T-helper 17 cell (primary cell): Measurements from ENCODE around the gene MLLT6. TPM values are rescaled to one million over a fixed set of nuclear protein-coding genes. Genes with fewer than 3 reads are reported as not detected.

ENCODE experiments used
- ATAC-seq: fragments of 150-1000 bp; cut with Tn5 transposase; 2 replicates; pipeline ENCODE4 v1.10.0; 2021; ENCODE audit warnings: mild to moderate bottlenecking, moderate library complexity
- DNase-seq, 3 donors: peaks; one replicate each; pipeline versions ENCODE4 v3.0.0 to v3.0.0-alpha.2; 2020 to 2021
- H3K9me3 ChIP-seq: one replicate; pipeline ENCODE4 v1.7.0; 2013; ENCODE audit warnings: low read length, mild to moderate bottlenecking; ENCODE audit not compliant: control insufficient read depth, poor library complexity, severe bottlenecking
- H3K27ac Mint-ChIP-seq: one replicate; pipeline ENCODE4 v1.8.0; 2022; ENCODE audit warnings: mild to moderate bottlenecking, moderate library complexity, mixed read lengths
- H3K27me3 Mint-ChIP-seq: one replicate; pipeline ENCODE4 v1.8.0; 2022; ENCODE audit warnings: mixed read lengths
- H3K36me3 Mint-ChIP-seq: one replicate; pipeline ENCODE4 v1.8.0; 2022; ENCODE audit warnings: low read depth, mixed read lengths
- H3K4me1 Mint-ChIP-seq: one replicate; pipeline ENCODE4 v1.8.0; 2022; ENCODE audit warnings: mild to moderate bottlenecking, mixed read lengths
- H3K4me3 Mint-ChIP-seq: one replicate; pipeline ENCODE4 v1.8.0; 2022; ENCODE audit warnings: mild to moderate bottlenecking, moderate library complexity, mixed read lengths
- total RNA-seq, 4 donors: library from RNA in 2 of 4; stranded (reverse) in 2 of 4; gene quantifications; one replicate each; pipeline ENCODE4 v1.2.3 and lab custom pipeline; 2022 to 2026

MLLT6 gene
- total RNA-seq, 2 donors from 2014 or later: 304 to 334 TPM

DNA sequence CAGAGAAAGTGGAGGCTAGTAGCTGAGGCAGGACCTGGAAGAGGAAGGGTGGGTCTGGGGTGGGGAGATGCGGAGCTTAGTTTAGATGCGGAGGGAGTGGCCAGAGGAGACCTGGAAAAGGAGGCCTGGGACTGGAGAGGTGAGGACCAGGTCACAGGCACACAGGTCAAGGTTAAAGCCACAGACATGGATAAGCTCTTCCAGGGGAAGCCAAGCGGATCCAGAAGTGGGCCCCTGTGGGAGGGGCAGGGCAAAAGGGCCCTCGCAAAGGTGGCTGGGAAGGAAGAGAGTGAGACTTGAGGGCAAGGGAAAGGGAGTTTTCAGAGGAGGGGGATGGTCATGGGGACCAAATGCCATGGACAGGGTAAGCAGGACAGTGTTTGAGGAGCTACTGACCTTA, 13.9 kb upstream of the MLLT6 start:
- Mint-ChIP-seq H3K36me3 (peaks cover 2% of the 10 kb centered on the region), H3K27ac (peak overlapping the region; percentile 86), H3K4me3 (no peak overlapping the region), H3K27me3 (peaks cover 17% of the 10 kb centered on the region), H3K4me1 (peaks cover 3% of the 10 kb centered on the region)
- no peak for DNase-seq
- no peak for ATAC-seq
- no peaks in the 10 kb centered on the region for H3K9me3 ChIP-seq

GRCh38 chr17:38693700-38694329, 11.3 kb upstream of the MLLT6 start:
- no peak for ATAC-seq
- Mint-ChIP-seq H3K4me1 (peaks cover 15% of the 10 kb centered on the region), H3K27ac (peak overlapping the region; percentile 76), H3K27me3 (peaks cover 9% of the 10 kb centered on the region), H3K36me3 (peaks cover 2% of the 10 kb centered on the region), H3K4me3 (no peak overlapping the region)
- no peaks in the 10 kb centered on the region for H3K9me3 ChIP-seq
- DNase-seq: no peak

DNA sequence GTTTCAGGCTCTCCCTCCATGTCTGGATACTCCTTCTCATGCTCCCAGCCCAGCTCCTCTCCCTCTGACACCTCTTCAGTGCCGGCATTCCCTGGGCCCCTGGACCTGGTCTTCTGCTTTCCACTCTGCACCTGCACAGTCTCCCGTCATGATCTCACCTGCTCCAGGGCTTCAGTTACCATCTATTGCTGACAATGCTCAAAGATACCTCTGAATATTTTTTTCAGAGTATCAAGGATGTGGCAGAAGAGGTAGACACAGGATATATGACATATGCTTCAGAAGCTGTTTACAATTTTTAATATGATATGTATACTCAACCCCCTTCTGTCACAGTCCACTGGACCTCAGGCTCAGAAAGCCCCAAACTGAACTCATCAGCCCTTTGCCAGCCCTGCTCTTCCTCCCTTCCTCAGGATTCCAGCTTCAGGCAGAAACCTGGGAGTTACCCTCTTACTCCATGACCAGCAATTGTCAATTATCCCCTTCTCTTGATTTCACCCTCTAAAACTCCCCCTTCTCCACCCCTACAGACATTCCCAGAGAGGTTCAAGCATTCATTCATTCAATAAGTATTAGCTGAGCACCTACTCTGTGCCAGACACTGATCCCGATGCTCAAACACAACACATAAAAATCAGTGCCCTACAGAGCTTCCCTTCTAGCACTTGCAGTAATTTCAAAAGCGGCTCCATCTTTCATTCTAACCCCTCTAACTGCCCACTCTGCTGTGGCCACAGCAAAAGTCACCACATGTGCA, 7.8 kb upstream of the MLLT6 start:
- DNase-seq: no peak
- H3K9me3 ChIP-seq: no peaks in the 10 kb centered on the region
- peaks cover 4% of the 10 kb centered on the region for H3K36me3 Mint-ChIP-seq
- peak overlapping the region; percentile 71 for H3K4me3 Mint-ChIP-seq
- H3K27me3 Mint-ChIP-seq: no peaks in the 10 kb centered on the region
- H3K4me1 Mint-ChIP-seq: peaks cover 33% of the 10 kb centered on the region
- ATAC-seq: no peak
- peak overlapping the region; percentile 97 for H3K27ac Mint-ChIP-seq

GRCh38 chr17:38698760-38699159, 6.3 kb upstream of the MLLT6 start:
- ATAC-seq (no peak), DNase-seq (no peak)
- no peaks in the 10 kb centered on the region for H3K9me3 ChIP-seq
- peaks cover 36% of the 10 kb centered on the region for H3K4me1 Mint-ChIP-seq
- no peaks in the 10 kb centered on the region for H3K27me3 Mint-ChIP-seq
- H3K36me3 Mint-ChIP-seq: peaks cover 2% of the 10 kb centered on the region
- H3K4me3 Mint-ChIP-seq: no peak overlapping the region
- peak overlapping the region; percentile 48 for H3K27ac Mint-ChIP-seq

DNA sequence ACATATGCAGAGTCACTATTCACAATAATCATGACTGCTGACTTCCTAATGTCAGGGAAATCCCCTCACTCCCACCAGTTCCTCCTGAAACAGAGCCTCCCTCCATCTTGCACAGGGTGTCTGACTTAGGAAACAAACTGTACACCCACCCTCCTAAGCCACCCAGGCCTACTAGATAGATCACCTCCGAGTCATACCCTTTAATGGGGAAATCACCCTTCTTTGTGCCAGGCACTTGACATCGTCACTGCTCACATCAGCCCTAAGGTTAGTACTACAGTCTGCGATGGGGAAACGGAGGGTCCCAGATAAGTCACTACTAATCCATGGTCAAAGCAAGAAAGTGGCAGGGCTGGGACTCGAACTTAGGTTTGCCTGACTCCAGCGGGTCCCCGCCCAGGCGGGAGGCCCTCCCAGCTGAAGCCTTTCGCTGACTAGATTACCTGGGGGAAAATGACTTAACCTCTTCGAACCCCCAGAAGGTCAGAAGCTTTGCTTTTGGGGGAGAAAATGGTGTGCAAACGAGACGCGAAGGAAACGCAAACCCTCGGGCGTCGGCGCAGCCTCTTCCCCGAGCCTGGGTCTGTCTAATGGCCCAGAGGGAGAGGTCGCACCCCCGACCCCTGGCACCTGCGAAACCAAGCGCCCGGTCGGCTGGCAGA, 3.4 kb upstream of the MLLT6 start:
- ATAC-seq (peak; percentile 65), DNase-seq (peak; percentile 33 to 61 (median 57))
- H3K4me1 Mint-ChIP-seq: peaks cover 48% of the 10 kb centered on the region
- H3K4me3 Mint-ChIP-seq: peak overlapping the region; percentile 88
- peaks cover 2% of the 10 kb centered on the region for H3K36me3 Mint-ChIP-seq
- peak overlapping the region; percentile 97 for H3K27ac Mint-ChIP-seq
- no peaks in the 10 kb centered on the region for H3K9me3 ChIP-seq
- no peaks in the 10 kb centered on the region for H3K27me3 Mint-ChIP-seq

GRCh38 chr17:38702166-38702915, 2.7 kb upstream of the MLLT6 start:
- H3K27ac Mint-ChIP-seq: peak overlapping the region; percentile 97

DNA sequence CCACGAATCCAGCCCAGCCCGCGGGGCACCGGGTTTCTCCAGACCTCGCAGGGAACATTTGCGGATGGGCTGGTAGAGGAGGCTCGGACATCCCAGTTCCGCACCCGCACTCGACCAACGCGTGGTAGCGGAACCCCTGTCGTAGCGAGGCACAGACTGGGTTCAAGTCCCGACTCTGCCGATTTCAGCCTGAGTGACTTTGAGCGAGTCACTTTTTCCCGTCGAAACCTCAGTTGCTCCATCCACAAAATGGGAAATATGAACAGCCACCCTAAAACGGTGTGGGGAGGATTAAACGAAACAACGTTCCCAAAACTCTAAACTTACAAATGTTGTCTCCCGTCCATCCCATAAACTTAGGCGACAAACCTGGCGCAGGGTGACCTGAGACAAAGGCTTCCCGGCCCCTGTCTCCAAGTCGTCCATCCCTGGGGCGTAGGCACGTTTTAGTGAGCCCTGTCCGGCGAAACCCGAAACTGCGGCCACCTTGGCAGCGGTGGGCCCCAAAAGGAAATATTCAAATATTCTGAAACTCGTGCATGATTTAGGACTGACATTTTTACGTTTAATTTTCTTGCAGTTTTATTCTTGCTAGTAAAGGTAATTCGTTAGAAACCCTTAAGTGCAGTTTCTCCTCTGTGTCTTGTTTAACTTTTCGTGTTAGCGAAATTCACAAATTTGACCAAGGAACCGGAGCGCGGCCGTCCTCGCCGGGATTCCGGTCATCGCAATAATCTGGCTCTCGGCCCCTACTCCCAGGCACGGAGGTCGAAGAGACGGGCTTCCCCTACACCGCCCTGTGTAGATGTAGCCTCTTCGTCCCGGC, 1.9 kb upstream of the MLLT6 start:
- H3K4me1 Mint-ChIP-seq: peaks cover 50% of the 10 kb centered on the region
- no peaks in the 10 kb centered on the region for H3K9me3 ChIP-seq
- H3K36me3 Mint-ChIP-seq: peaks cover 2% of the 10 kb centered on the region
- DNase-seq: no peak
- no peak for ATAC-seq
- peak overlapping the region; percentile 97 for H3K27ac Mint-ChIP-seq
- no peaks in the 10 kb centered on the region for H3K27me3 Mint-ChIP-seq
- H3K4me3 Mint-ChIP-seq: peak overlapping the region; percentile 97

More at GRCh38 chr17:38702166-38702915, 2.7 kb upstream of the MLLT6 start:
- Mint-ChIP-seq H3K27me3 (no peaks in the 10 kb centered on the region), H3K36me3 (peaks cover 2% of the 10 kb centered on the region), H3K4me3 (peak overlapping the region; percentile 97), H3K4me1 (peaks cover 48% of the 10 kb centered on the region)
- DNase-seq: peak; percentile 60 to 77 (median 76)
- ATAC-seq: peak; percentile 52
- H3K9me3 ChIP-seq: no peaks in the 10 kb centered on the region

- H3K4me1 Mint-ChIP-seq: peaks cover 52% of the 10 kb centered on the region
- H3K9me3 ChIP-seq: no peaks in the 10 kb centered on the region
- DNase-seq (peak; percentile 38 to 63 (median 58)), ATAC-seq (no peak)
- H3K36me3 Mint-ChIP-seq: peaks cover 2% of the 10 kb centered on the region
- peak overlapping the region; percentile 97 for H3K27ac Mint-ChIP-seq
- H3K27me3 Mint-ChIP-seq: no peaks in the 10 kb centered on the region
- H3K4me3 Mint-ChIP-seq: peak overlapping the region; percentile 97
Observed at GRCh38 chr17:38703742-38704605, 1.1 kb upstream of the MLLT6 start.

DNA sequence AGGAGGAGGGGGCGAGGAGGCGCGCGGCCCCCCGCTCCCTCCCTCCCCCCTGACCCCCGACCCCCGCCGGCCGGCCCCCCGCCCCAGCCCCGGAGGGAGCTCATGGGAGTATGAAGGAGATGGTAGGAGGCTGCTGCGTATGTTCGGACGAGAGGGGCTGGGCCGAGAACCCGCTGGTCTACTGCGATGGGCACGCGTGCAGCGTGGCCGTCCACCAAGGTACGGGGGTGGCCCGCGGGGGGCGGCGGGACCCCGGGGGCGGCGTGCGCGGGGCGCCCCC, 390 bp downstream of the MLLT6 start:
- H3K4me1 Mint-ChIP-seq: peaks cover 56% of the 10 kb centered on the region
- peak overlapping the region; percentile 97 for H3K4me3 Mint-ChIP-seq
- peak overlapping the region; percentile 90 for H3K27ac Mint-ChIP-seq
- no peaks in the 10 kb centered on the region for H3K27me3 Mint-ChIP-seq
- no peak for ATAC-seq
- DNase-seq: no peak
- no peaks in the 10 kb centered on the region for H3K9me3 ChIP-seq
- peaks cover 10% of the 10 kb centered on the region for H3K36me3 Mint-ChIP-seq

GRCh38 chr17:38705803-38706504, 881 bp downstream of the MLLT6 start:
- Mint-ChIP-seq H3K4me3 (peak overlapping the region; percentile 97), H3K36me3 (peaks cover 10% of the 10 kb centered on the region), H3K4me1 (peaks cover 59% of the 10 kb centered on the region), H3K27me3 (no peaks in the 10 kb centered on the region), H3K27ac (peak overlapping the region; percentile 90)
- no peaks in the 10 kb centered on the region for H3K9me3 ChIP-seq
- no peak for DNase-seq
- no peak for ATAC-seq

DNA sequence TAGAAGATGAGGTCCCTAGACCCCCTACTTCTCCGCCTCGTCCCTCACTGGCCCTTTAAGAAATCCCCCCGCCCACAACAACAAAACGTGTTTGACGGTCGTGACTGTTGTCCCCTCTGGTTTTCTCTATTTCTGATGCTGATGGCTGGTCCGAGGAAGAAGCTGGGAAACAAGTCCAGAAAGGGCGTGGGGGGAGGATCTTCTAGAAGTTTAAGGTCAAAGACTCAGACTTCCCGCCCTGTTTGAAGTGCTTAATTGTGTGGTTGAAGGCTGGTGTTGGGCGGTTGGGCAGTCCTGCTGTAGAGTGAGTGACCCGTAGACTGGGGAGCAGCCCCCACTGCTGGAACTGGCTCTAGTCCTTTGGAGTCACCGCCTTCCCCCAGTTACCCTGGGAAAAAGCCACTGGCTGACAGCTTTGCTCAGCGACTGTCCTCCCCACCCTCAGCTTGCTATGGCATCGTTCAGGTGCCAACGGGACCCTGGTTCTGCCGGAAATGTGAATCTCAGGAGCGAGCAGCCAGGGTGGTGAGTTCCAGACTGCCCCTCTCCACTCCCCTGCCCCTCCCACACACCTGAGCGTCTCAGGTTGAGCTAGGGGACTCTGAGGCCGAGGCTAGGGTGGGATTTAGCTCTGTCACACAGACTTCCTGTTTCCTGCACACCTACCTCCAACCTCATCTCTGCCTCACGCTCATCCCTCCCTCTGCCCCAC, 1.6 kb downstream of the MLLT6 start:
- Mint-ChIP-seq H3K4me1 (peaks cover 57% of the 10 kb centered on the region), H3K36me3 (peaks cover 10% of the 10 kb centered on the region), H3K27me3 (no peaks in the 10 kb centered on the region), H3K4me3 (peak overlapping the region; percentile 97), H3K27ac (peak overlapping the region; percentile 90)
- ATAC-seq (no peak), DNase-seq (peak in 1 of 3 donors; percentile 23)
- H3K9me3 ChIP-seq: no peaks in the 10 kb centered on the region
